ENCODE results near the gene SLC25A45. TPM values are rescaled to one million over a fixed set of nuclear protein-coding genes. Genes with fewer than 3 reads are reported as not detected.

The SLC25A45 gene
- total RNA-seq, 1 donor from 2014 or later, result 0.26 TPM

GRCh38 chr11:65401803-65402248 lies 19.4 kb upstream of the SLC25A45 start:
- Histone ChIP-seq H3K4me3 (ENCODE audit: low read depth, low read length) (no peak overlapping the region), H3K36me3 (ENCODE audit: control insufficient read depth, insufficient read depth, low read length) (peaks cover 38% of the 10 kb centered on the region), H3K27me3 (ENCODE audit: control insufficient read depth, insufficient read depth, low read length) (no peaks in the 10 kb centered on the region)
- no peak for FAIRE-seq
- TF ChIP-seq CTCF (IDR thresholded peaks at IDR 0.05; ENCODE audit: insufficient read depth, low read length, severe bottlenecking), result no peak
- no peak for DNase-seq (ENCODE audit: low read depth)

DNA sequence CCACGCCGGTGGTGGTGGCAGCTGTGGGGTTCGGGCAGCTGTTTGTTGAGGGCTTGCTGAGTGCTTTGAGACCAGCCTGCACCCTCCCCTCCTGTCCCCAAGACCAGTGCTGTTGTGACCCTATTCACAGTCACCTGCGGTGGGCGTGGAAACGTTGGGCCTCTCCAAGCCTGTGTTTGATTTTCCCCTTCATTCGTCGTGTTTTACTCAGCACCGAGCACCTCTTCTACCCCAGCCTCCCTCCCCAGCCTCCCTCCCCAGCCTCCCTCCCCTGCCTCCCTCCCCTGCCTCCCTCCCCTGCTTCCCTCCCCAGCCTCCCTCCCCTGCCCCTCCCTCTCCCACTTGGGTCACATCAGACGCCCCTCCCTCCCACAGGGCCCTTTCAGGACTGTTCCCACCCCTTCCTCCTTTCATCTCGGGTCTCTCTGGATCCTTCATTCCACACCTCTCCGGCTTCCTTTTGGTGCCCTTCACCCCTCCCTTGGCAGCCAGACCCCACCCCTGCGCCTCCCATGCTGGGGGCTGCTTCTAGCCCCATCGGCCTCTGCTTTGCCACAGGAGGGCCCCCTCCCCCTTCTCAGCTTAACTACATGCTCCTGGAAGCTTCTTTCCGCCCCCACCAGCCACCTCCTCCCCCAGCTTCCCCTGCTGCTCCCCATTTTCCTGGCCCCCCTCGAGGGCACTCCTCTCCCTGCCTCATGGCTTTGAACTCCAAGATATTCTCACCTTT lies 18.8 kb upstream of the SLC25A45 start:
- H3K4me3 ChIP-seq (ENCODE audit: low read depth, low read length), result no peak overlapping the region
- DNase-seq (ENCODE audit: low read depth), result no peak
- FAIRE-seq, result no peak
- peaks cover 41% of the 10 kb centered on the region for H3K36me3 ChIP-seq (ENCODE audit: control insufficient read depth, insufficient read depth, low read length)
- no peak for TF ChIP-seq CTCF (IDR thresholded peaks at IDR 0.05; ENCODE audit: insufficient read depth, low read length, severe bottlenecking)
- H3K27me3 ChIP-seq (ENCODE audit: control insufficient read depth, insufficient read depth, low read length), result no peaks in the 10 kb centered on the region

DNA sequence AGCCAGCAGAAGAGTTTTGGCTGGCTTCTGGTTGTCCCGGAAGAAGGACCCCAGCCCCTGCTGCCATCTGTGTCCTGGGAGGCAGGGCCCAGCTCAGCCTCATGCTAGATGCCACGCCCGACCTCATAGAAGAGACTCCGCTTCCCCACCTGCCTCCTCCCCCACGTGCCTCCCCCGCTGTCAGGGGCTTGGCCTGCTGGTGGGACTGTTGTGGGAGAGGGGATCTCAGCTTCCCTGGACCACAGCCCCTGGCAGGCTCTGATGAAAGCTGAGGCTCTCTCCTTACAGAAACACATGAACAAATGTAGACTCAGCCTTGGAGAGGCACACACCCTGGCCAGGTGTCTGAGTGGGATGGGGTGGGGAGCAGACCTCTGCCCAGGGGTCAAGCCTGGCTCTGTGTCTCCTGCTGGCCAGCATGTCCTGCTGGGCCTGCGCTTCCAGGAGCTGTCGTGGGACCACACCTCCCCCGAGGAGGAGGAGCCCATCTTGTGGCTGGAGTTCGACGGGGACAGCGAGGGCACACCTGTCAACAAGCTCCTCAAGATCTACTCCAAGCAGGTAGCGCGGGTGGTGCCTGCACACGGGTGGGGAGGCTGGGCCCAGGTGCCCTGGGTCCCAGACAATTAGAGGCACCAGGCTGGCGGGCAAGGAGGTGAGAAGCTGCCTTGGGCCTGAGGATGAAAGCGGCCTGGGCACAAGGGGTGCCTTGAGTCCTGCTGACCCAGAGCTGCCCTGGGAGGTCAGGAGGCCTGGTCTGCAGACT lies 18.0 kb upstream of the SLC25A45 start:
- H3K4me3 ChIP-seq (ENCODE audit: low read depth, low read length), result no peak overlapping the region
- TF ChIP-seq CTCF (IDR thresholded peaks at IDR 0.05; ENCODE audit: insufficient read depth, low read length, severe bottlenecking), result no peak
- no peaks in the 10 kb centered on the region for H3K27me3 ChIP-seq (ENCODE audit: control insufficient read depth, insufficient read depth, low read length)
- peaks cover 45% of the 10 kb centered on the region for H3K36me3 ChIP-seq (ENCODE audit: control insufficient read depth, insufficient read depth, low read length)
- FAIRE-seq, result no peak
- DNase-seq (ENCODE audit: low read depth), result no peak

DNA sequence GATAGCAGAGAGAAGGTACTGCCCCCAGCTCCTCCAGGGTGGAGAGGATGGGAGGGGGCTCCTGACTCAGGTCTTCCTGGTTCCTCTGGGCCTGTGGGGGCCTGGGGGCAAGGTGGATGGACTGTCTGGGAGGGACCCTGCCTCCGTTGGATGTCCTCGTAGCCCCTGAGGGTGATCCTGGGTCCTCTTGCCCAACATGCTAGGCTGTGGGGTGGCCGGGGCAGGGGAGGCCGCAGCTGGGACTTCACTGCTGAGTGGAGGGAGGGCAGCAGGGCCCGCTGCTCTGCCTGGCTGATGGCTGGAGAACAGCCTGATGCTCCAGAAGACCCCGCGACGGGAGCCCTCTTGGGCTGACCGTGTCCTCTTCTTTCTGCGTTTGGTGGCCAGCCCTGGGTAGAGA lies 17.4 kb upstream of the SLC25A45 start:
- no peak for TF ChIP-seq CTCF (IDR thresholded peaks at IDR 0.05; ENCODE audit: insufficient read depth, low read length, severe bottlenecking)
- FAIRE-seq (no peak), DNase-seq (ENCODE audit: low read depth) (no peak)
- H3K27me3 ChIP-seq (ENCODE audit: control insufficient read depth, insufficient read depth, low read length), result no peaks in the 10 kb centered on the region
- H3K4me3 ChIP-seq (ENCODE audit: low read depth, low read length), result no peak overlapping the region
- peaks cover 44% of the 10 kb centered on the region for H3K36me3 ChIP-seq (ENCODE audit: control insufficient read depth, insufficient read depth, low read length)

GRCh38 chr11:65399249-65399648 lies 16.8 kb upstream of the SLC25A45 start:
- FAIRE-seq, result no peak
- Histone ChIP-seq H3K27me3 (ENCODE audit: control insufficient read depth, insufficient read depth, low read length) (no peaks in the 10 kb centered on the region), H3K4me3 (ENCODE audit: low read depth, low read length) (no peak overlapping the region), H3K36me3 (ENCODE audit: control insufficient read depth, insufficient read depth, low read length) (peaks cover 49% of the 10 kb centered on the region)
- no peak for TF ChIP-seq CTCF (IDR thresholded peaks at IDR 0.05; ENCODE audit: insufficient read depth, low read length, severe bottlenecking)
- no peak for DNase-seq (ENCODE audit: low read depth)

Measured in bronchial epithelial cell (primary cell).